ENCODE results near the gene SCUBE1.

Gene SCUBE1

GRCh38 chr22:43343262-43343669, at the start of gene SCUBE1:
Gene SCUBE1, minus strand, starts transcription at chr22:43343372. Its CDS starts 111 bp downstream, at chr22:43343261.
- H3K36me3 Mint-ChIP-seq (ENCODE audit: low read depth), result no peaks in the 10 kb centered on the region
- no peaks in the 10 kb centered on the region for H3K9me3 Mint-ChIP-seq
- H3K27me3 Mint-ChIP-seq (ENCODE audit: low read depth), result peaks cover 41% of the 10 kb centered on the region
- H3K27ac Mint-ChIP-seq, result peak within 1 kb of the TSS; percentile 1
- H3K4me3 Mint-ChIP-seq, result no peak within 1 kb of the TSS
- peaks cover 19% of the 10 kb centered on the region for H3K4me1 Mint-ChIP-seq (ENCODE audit: low read depth)

GRCh38 chr22:43392385-43392989, 49.3 kb upstream of the SCUBE1 start:
- no peaks in the 10 kb centered on the region for H3K9me3 Mint-ChIP-seq
- no peaks in the 10 kb centered on the region for H3K36me3 Mint-ChIP-seq (ENCODE audit: low read depth)
- no peak overlapping the region for H3K4me3 Mint-ChIP-seq
- peaks cover 8% of the 10 kb centered on the region for H3K27me3 Mint-ChIP-seq (ENCODE audit: low read depth)
- no peaks in the 10 kb centered on the region for H3K4me1 Mint-ChIP-seq (ENCODE audit: low read depth)
- H3K27ac Mint-ChIP-seq, result no peak overlapping the region

GRCh38 chr22:43391306-43391705, 48.1 kb upstream of the SCUBE1 start:
- H3K36me3 Mint-ChIP-seq (ENCODE audit: low read depth), result no peaks in the 10 kb centered on the region
- no peaks in the 10 kb centered on the region for H3K9me3 Mint-ChIP-seq
- H3K27me3 Mint-ChIP-seq (ENCODE audit: low read depth), result peaks cover 15% of the 10 kb centered on the region
- no peak overlapping the region for H3K4me3 Mint-ChIP-seq
- no peak overlapping the region for H3K27ac Mint-ChIP-seq
- peaks cover 1% of the 10 kb centered on the region for H3K4me1 Mint-ChIP-seq (ENCODE audit: low read depth)

GRCh38 chr22:43390872-43391271, 47.7 kb upstream of the SCUBE1 start:
- H3K4me1 Mint-ChIP-seq (ENCODE audit: low read depth), result peaks cover 3% of the 10 kb centered on the region
- H3K36me3 Mint-ChIP-seq (ENCODE audit: low read depth), result no peaks in the 10 kb centered on the region
- no peak overlapping the region for H3K4me3 Mint-ChIP-seq
- no peak overlapping the region for H3K27ac Mint-ChIP-seq
- peaks cover 19% of the 10 kb centered on the region for H3K27me3 Mint-ChIP-seq (ENCODE audit: low read depth)
- no peaks in the 10 kb centered on the region for H3K9me3 Mint-ChIP-seq

GRCh38 chr22:43390166-43390565, 47.0 kb upstream of the SCUBE1 start:
- Mint-ChIP-seq H3K27ac (no peak overlapping the region), H3K9me3 (no peaks in the 10 kb centered on the region), H3K4me3 (no peak overlapping the region), H3K36me3 (ENCODE audit: low read depth) (no peaks in the 10 kb centered on the region), H3K4me1 (ENCODE audit: low read depth) (peaks cover 3% of the 10 kb centered on the region), H3K27me3 (ENCODE audit: low read depth) (peaks cover 22% of the 10 kb centered on the region)

GRCh38 chr22:43389227-43389836, 46.2 kb upstream of the SCUBE1 start:
- Mint-ChIP-seq H3K27ac (no peak overlapping the region), H3K4me1 (ENCODE audit: low read depth) (peaks cover 3% of the 10 kb centered on the region), H3K27me3 (ENCODE audit: low read depth) (peaks cover 22% of the 10 kb centered on the region), H3K36me3 (ENCODE audit: low read depth) (no peaks in the 10 kb centered on the region), H3K9me3 (no peaks in the 10 kb centered on the region), H3K4me3 (no peak overlapping the region)

- Mint-ChIP-seq H3K4me1 (ENCODE audit: low read depth) (peaks cover 3% of the 10 kb centered on the region), H3K4me3 (no peak overlapping the region), H3K36me3 (ENCODE audit: low read depth) (no peaks in the 10 kb centered on the region), H3K9me3 (no peaks in the 10 kb centered on the region), H3K27ac (no peak overlapping the region), H3K27me3 (ENCODE audit: low read depth) (peaks cover 25% of the 10 kb centered on the region)
Observed at GRCh38 chr22:43388420-43388851, 45.3 kb upstream of the SCUBE1 start.

- H3K27ac Mint-ChIP-seq, result no peak overlapping the region
- H3K4me3 Mint-ChIP-seq, result no peak overlapping the region
- peaks cover 3% of the 10 kb centered on the region for H3K4me1 Mint-ChIP-seq (ENCODE audit: low read depth)
- no peaks in the 10 kb centered on the region for H3K36me3 Mint-ChIP-seq (ENCODE audit: low read depth)
- peaks cover 29% of the 10 kb centered on the region for H3K27me3 Mint-ChIP-seq (ENCODE audit: low read depth)
- H3K9me3 Mint-ChIP-seq, result no peaks in the 10 kb centered on the region
Observed at GRCh38 chr22:43387815-43388214, 44.6 kb upstream of the SCUBE1 start.

- Mint-ChIP-seq H3K27me3 (ENCODE audit: low read depth) (peaks cover 43% of the 10 kb centered on the region), H3K9me3 (no peaks in the 10 kb centered on the region), H3K36me3 (ENCODE audit: low read depth) (no peaks in the 10 kb centered on the region), H3K4me3 (no peak overlapping the region), H3K4me1 (ENCODE audit: low read depth) (peaks cover 7% of the 10 kb centered on the region), H3K27ac (no peak overlapping the region)
Observed at GRCh38 chr22:43385770-43386641, 42.8 kb upstream of the SCUBE1 start.

- Mint-ChIP-seq H3K4me1 (ENCODE audit: low read depth) (peaks cover 7% of the 10 kb centered on the region), H3K36me3 (ENCODE audit: low read depth) (no peaks in the 10 kb centered on the region), H3K4me3 (no peak overlapping the region), H3K27ac (no peak overlapping the region), H3K27me3 (ENCODE audit: low read depth) (peaks cover 53% of the 10 kb centered on the region), H3K9me3 (no peaks in the 10 kb centered on the region)
Observed at GRCh38 chr22:43384863-43385262, 41.7 kb upstream of the SCUBE1 start.

GRCh38 chr22:43381693-43382092, 38.5 kb upstream of the SCUBE1 start:
- H3K4me1 Mint-ChIP-seq (ENCODE audit: low read depth), result peaks cover 18% of the 10 kb centered on the region
- no peak overlapping the region for H3K4me3 Mint-ChIP-seq
- no peaks in the 10 kb centered on the region for H3K9me3 Mint-ChIP-seq
- peaks cover 70% of the 10 kb centered on the region for H3K27me3 Mint-ChIP-seq (ENCODE audit: low read depth)
- H3K36me3 Mint-ChIP-seq (ENCODE audit: low read depth), result no peaks in the 10 kb centered on the region
- H3K27ac Mint-ChIP-seq, result no peak overlapping the region

GRCh38 chr22:43377896-43378704, 34.9 kb upstream of the SCUBE1 start:
- H3K27ac Mint-ChIP-seq, result no peak overlapping the region
- no peaks in the 10 kb centered on the region for H3K9me3 Mint-ChIP-seq
- H3K36me3 Mint-ChIP-seq (ENCODE audit: low read depth), result no peaks in the 10 kb centered on the region
- H3K4me1 Mint-ChIP-seq (ENCODE audit: low read depth), result peaks cover 15% of the 10 kb centered on the region
- no peak overlapping the region for H3K4me3 Mint-ChIP-seq
- peaks cover 77% of the 10 kb centered on the region for H3K27me3 Mint-ChIP-seq (ENCODE audit: low read depth)

GRCh38 chr22:43377548-43377895, 34.4 kb upstream of the SCUBE1 start:
- Mint-ChIP-seq H3K27me3 (ENCODE audit: low read depth) (peaks cover 73% of the 10 kb centered on the region), H3K27ac (no peak overlapping the region), H3K9me3 (no peaks in the 10 kb centered on the region), H3K4me3 (no peak overlapping the region), H3K4me1 (ENCODE audit: low read depth) (peaks cover 15% of the 10 kb centered on the region), H3K36me3 (ENCODE audit: low read depth) (no peaks in the 10 kb centered on the region)

- H3K4me1 Mint-ChIP-seq (ENCODE audit: low read depth), result peaks cover 15% of the 10 kb centered on the region
- H3K9me3 Mint-ChIP-seq, result no peaks in the 10 kb centered on the region
- H3K27me3 Mint-ChIP-seq (ENCODE audit: low read depth), result peaks cover 69% of the 10 kb centered on the region
- no peaks in the 10 kb centered on the region for H3K36me3 Mint-ChIP-seq (ENCODE audit: low read depth)
- no peak overlapping the region for H3K27ac Mint-ChIP-seq
- no peak overlapping the region for H3K4me3 Mint-ChIP-seq
Observed at GRCh38 chr22:43376765-43377547, 33.8 kb upstream of the SCUBE1 start.

Data from T-helper 1 cell treated with Interleukin-12 subunit alpha and Interleukin-12 subunit beta and Interleukin-4 antibody, amounts not matched to agents 30 μg/mL and 1 μg/mL, for 36 hours (primary cell).